H1 (cell line): ENCODE data around the gene CYP46A1. TPM values are rescaled to one million over a fixed set of nuclear protein-coding genes. Genes with fewer than 3 reads are reported as not detected.

ENCODE experiments used
- CTCF ChIA-PET: fragments of 300-600 bp; sonication (Branson Sonifier 250); formaldehyde crosslinking; loops from one replicate; lab custom pipeline; 2021; ENCODE audit not compliant: partially characterized antibody; lab: Charles Lee
- POLR2A ChIA-PET: fragments of 300-600 bp; sonication (Branson Sonifier 250); formaldehyde crosslinking; loops from one replicate; lab custom pipeline; 2021; ENCODE audit warnings: inconsistent platforms; ENCODE audit not compliant: partially characterized antibody; lab: Charles Lee
- DNase-seq, 2 experiments: peaks; one replicate each; pipeline versions ENCODE4 v3.0.0 to v3.0.0-alpha.2; 2010 to 2022; ENCODE audit warnings: low spot score in 2 of 2, low read depth in 1 of 2, mixed read lengths in 1 of 2
- FAIRE-seq: peaks from 2 replicates; lab custom pipeline; 2011; peaks lifted over from hg19 to GRCh38; lab: Jason Lieb, UNC
- H2AFZ ChIP-seq: 2 replicates; pipeline ENCODE4 v1.8.1; 2012; ENCODE audit warnings: low read length, inconsistent platforms
- H2AK5ac ChIP-seq: 2 replicates; pipeline ENCODE4 v1.6.1; 2013; ENCODE audit warnings: low read depth, low read length
- H2BK120ac ChIP-seq: replicated peaks from 2 replicates; pipeline ENCODE3; 2013; ENCODE audit warnings: low read depth, low read length, inconsistent platforms
- H2BK12ac ChIP-seq: 2 replicates; pipeline ENCODE4 v1.6.1; 2013; ENCODE audit warnings: low read depth, low read length
- H2BK15ac ChIP-seq: 2 replicates; pipeline ENCODE4 v1.6.1; 2013; ENCODE audit warnings: low read length
- H2BK20ac ChIP-seq: 2 replicates; pipeline ENCODE4 v1.6.1; 2013; ENCODE audit warnings: low read length
- H2BK5ac ChIP-seq: 2 replicates; pipeline ENCODE4 v1.6.1; 2013; ENCODE audit warnings: low read depth, low read length
- H3K14ac ChIP-seq: 2 replicates; pipeline ENCODE4 v1.6.1; 2013; ENCODE audit warnings: inconsistent platforms; ENCODE audit not compliant: insufficient read length
- H3K18ac ChIP-seq: 2 replicates; pipeline ENCODE4 v1.6.1; 2013; ENCODE audit warnings: low read length; ENCODE audit errors: extremely low read depth
- H3K23ac ChIP-seq: 2 replicates; pipeline ENCODE4 v1.6.1; 2013; ENCODE audit warnings: inconsistent platforms; ENCODE audit not compliant: insufficient read length
- H3K23me2 ChIP-seq: 2 replicates; pipeline ENCODE4 v1.6.1; 2013; ENCODE audit warnings: low read depth, low read length
- H3K27ac ChIP-seq: 2 replicates; pipeline ENCODE4 v1.6.1; 2011; ENCODE audit warnings: low read depth, low read length, inconsistent platforms
- H3K27me3 ChIP-seq, 4 experiments: replicated peaks in 1 of 4; 1 replicate in 1 of 4; 2 replicates in 3 of 4; pipeline versions ENCODE4 v1.6.1 to v1.8.1; 2011 to 2013; ENCODE audit warnings: low read length in 3 of 4, mild to moderate bottlenecking in 3 of 4, inconsistent platforms in 2 of 4, mixed read lengths in 2 of 4, moderate library complexity in 1 of 4; ENCODE audit not compliant: control insufficient read depth in 3 of 4, insufficient read depth in 3 of 4; ENCODE audit errors: extremely low read depth in 1 of 4
- H3K36me3 ChIP-seq, 4 experiments: 2 replicates each; pipeline versions ENCODE4 v1.6.1 to v1.8.1; 2011 to 2013; ENCODE audit warnings: mild to moderate bottlenecking in 4 of 4, low read length in 3 of 4, moderate library complexity in 2 of 4, control low read depth in 1 of 4, inconsistent platforms in 1 of 4; ENCODE audit not compliant: insufficient read depth in 4 of 4, control insufficient read depth in 2 of 4
- H3K4ac ChIP-seq: replicated peaks from 2 replicates; pipeline ENCODE3; 2013; ENCODE audit warnings: low read length, low read depth, mixed read lengths, inconsistent platforms; ENCODE audit not compliant: insufficient read length
- H3K4me1 ChIP-seq, 4 experiments: replicated peaks in 1 of 4; 1 replicate in 1 of 4; 2 replicates in 3 of 4; pipeline versions ENCODE4 v1.6.1 to v1.8.1; 2011 to 2013; ENCODE audit warnings: low read length in 3 of 4, inconsistent platforms in 2 of 4, mixed read lengths in 1 of 4; ENCODE audit not compliant: insufficient read depth in 4 of 4, control insufficient read depth in 3 of 4
- H3K4me2 ChIP-seq, 2 experiments: 2 replicates each; pipeline versions ENCODE4 v1.6.1 to v1.8.1; 2011 to 2013; ENCODE audit warnings: low read depth in 2 of 2, low read length in 2 of 2, control low read depth in 1 of 2, inconsistent platforms in 1 of 2, mild to moderate bottlenecking in 1 of 2; ENCODE audit not compliant: insufficient read depth in 1 of 2
- H3K4me3 ChIP-seq, 4 experiments: fragments of 200-600, 300-600 bp in 1 of 4; sonication (generic), shearing (Covaris generic), sonication (Bioruptor Twin) in 1 of 4; 2 replicates each; pipeline versions ENCODE4 v1.5.1 to v1.8.1; 2011 to 2016; ENCODE audit warnings: low read length in 4 of 4, low read depth in 3 of 4, control low read depth in 2 of 4, inconsistent platforms in 2 of 4, mild to moderate bottlenecking in 2 of 4, mixed read lengths in 1 of 4, moderate library complexity in 1 of 4; ENCODE audit not compliant: insufficient read depth in 2 of 4; ENCODE audit errors: extremely low read depth in 1 of 4
- H3K56ac ChIP-seq: replicated peaks from 2 replicates; pipeline ENCODE3; 2013; ENCODE audit warnings: low read depth, mild to moderate bottlenecking, mixed read lengths, low read length, inconsistent platforms; ENCODE audit not compliant: insufficient read length
- H3K79me1 ChIP-seq: 2 replicates; pipeline ENCODE4 v1.6.1; 2013; ENCODE audit warnings: low read depth, low read length, control low read depth
- H3K79me2 ChIP-seq, 2 experiments: 2 replicates each; pipeline versions ENCODE4 v1.6.1 to v1.8.1; 2012 to 2013; ENCODE audit warnings: low read length in 2 of 2, mild to moderate bottlenecking in 2 of 2, inconsistent platforms in 1 of 2; ENCODE audit not compliant: insufficient read depth in 2 of 2, control insufficient read depth in 1 of 2
- H3K9ac ChIP-seq, 4 experiments: replicated peaks in 1 of 4; 1 replicate in 1 of 4; 2 replicates in 3 of 4; pipeline versions ENCODE4 v1.6.1 to v1.8.1; 2011 to 2013; ENCODE audit warnings: low read depth in 3 of 4, low read length in 3 of 4, control low read depth in 2 of 4, mild to moderate bottlenecking in 2 of 4, moderate library complexity in 2 of 4, inconsistent platforms in 1 of 4; ENCODE audit errors: extremely low read depth in 1 of 4
- H3K9me3 ChIP-seq, 2 experiments: 2 replicates each; pipeline versions ENCODE4 v1.6.1 to v1.8.1; 2012 to 2013; ENCODE audit warnings: mild to moderate bottlenecking in 2 of 2, moderate library complexity in 2 of 2, control low read depth in 1 of 2, inconsistent platforms in 1 of 2, low read depth in 1 of 2, low read length in 1 of 2, mixed read lengths in 1 of 2; ENCODE audit not compliant: insufficient read depth in 2 of 2
- H4K20me1 ChIP-seq, 2 experiments: replicated peaks in 1 of 2; 2 replicates each; pipeline versions ENCODE3 to v1.8.1; 2011 to 2013; ENCODE audit warnings: inconsistent platforms in 2 of 2, low read length in 2 of 2, mild to moderate bottlenecking in 1 of 2; ENCODE audit not compliant: insufficient read depth in 2 of 2, control insufficient read depth in 1 of 2
- H4K5ac ChIP-seq: 2 replicates; pipeline ENCODE4 v1.6.1; 2013; ENCODE audit warnings: low read length, low read depth, mixed read lengths, inconsistent platforms; ENCODE audit not compliant: insufficient read length
- H4K8ac ChIP-seq: 2 replicates; pipeline ENCODE4 v1.8.0; 2013; ENCODE audit warnings: mild to moderate bottlenecking, moderate library complexity, low read length, inconsistent platforms; ENCODE audit not compliant: insufficient read depth; ENCODE audit errors: extremely low read depth
- H4K91ac ChIP-seq: replicated peaks from 2 replicates; pipeline ENCODE3; 2013; ENCODE audit warnings: low read length, mixed read lengths, inconsistent platforms; ENCODE audit not compliant: insufficient read length
- CBX8 ChIP-seq: fragments of 300-800, 300-1000 bp; sonication (generic); IDR thresholded peaks from 2 replicates; pipeline ENCODE4 v1.7.1; 2016; ENCODE audit warnings: low read depth, low read length, borderline replicate concordance
- CREB1 ChIP-seq: IDR thresholded peaks from 2 replicates; pipeline ENCODE4 v1.6.1; 2012; ENCODE audit warnings: inconsistent platforms
- E2F6 ChIP-seq: IDR thresholded peaks from 2 replicates; pipeline ENCODE4 v1.6.1; 2012; ENCODE audit warnings: inconsistent platforms
- GTF2F1 ChIP-seq: IDR thresholded peaks from 2 replicates; pipeline ENCODE4 v1.6.1; 2012; ENCODE audit warnings: low read depth, low read length, improper control_type of control experiment, borderline replicate concordance
- JUN ChIP-seq: IDR thresholded peaks from 2 replicates; pipeline ENCODE4 v1.6.1; 2011; ENCODE audit warnings: low read depth, mild to moderate bottlenecking, improper control_type of control experiment, low read length
- KDM5A ChIP-seq: fragments of 200-600 bp; IDR thresholded peaks from 2 replicates; pipeline ENCODE4 v1.7.1; 2012; ENCODE audit warnings: mild to moderate bottlenecking, low read length, inconsistent platforms, mixed read lengths
- NRF1 ChIP-seq: IDR thresholded peaks from 2 replicates; pipeline ENCODE4 v1.6.1; 2011; ENCODE audit warnings: mild to moderate bottlenecking, low read depth, low read length, improper control_type of control experiment
- POU5F1 ChIP-seq: IDR thresholded peaks from 2 replicates; pipeline ENCODE4 v1.6.1; 2011; ENCODE audit warnings: low read depth, mild to moderate bottlenecking, low read length, moderate library complexity
- RFX5 ChIP-seq: IDR thresholded peaks from 2 replicates; pipeline ENCODE4 v1.6.1; 2011; ENCODE audit warnings: low read depth, low read length, improper control_type of control experiment, borderline replicate concordance
- RXRA ChIP-seq: IDR thresholded peaks from 2 replicates; pipeline ENCODE4 v1.6.1; 2011; ENCODE audit warnings: low read depth, mild to moderate bottlenecking, low read length, moderate library complexity; ENCODE audit not compliant: insufficient read depth
- SIX5 ChIP-seq: IDR thresholded peaks from 2 replicates; pipeline ENCODE4 v1.6.1; 2011; ENCODE audit warnings: mild to moderate bottlenecking, low read depth, low read length
- SP2 ChIP-seq: IDR thresholded peaks from 2 replicates; pipeline ENCODE4 v1.6.1; 2012; ENCODE audit warnings: mild to moderate bottlenecking, low read length, inconsistent platforms
- TBP ChIP-seq: IDR thresholded peaks from 2 replicates; pipeline ENCODE4 v1.6.1; 2011; ENCODE audit warnings: low read depth, low read length, improper control_type of control experiment
- WGBS, 2 experiments: shearing (Covaris generic) in 1 of 2; methylation state at CpG; one replicate each; pipeline versions ENCODE4 v1.1.6 to v1.1.7; 2013 to 2015; ENCODE audit warnings: low lambda C conversion rate in 2 of 2, mixed read lengths in 2 of 2, inconsistent platforms in 1 of 2, low coverage in 1 of 2, missing lambda C conversion rate in 1 of 2; ENCODE audit not compliant: insufficient replicate concordance in 2 of 2, insufficient coverage in 1 of 2, insufficient read length in 1 of 2; ENCODE audit errors: extremely low coverage in 1 of 2, missing lambda C conversion rate in 1 of 2; 5-methylcytosine and 5-hydroxymethylcytosine counted together
- polyA plus RNA-seq, 7 experiments: library from polyadenylated mRNA; depleted of rRNA in 3 of 7; stranded (reverse) in 5 of 7; unstranded in 2 of 7; fragments of >200 nt in 5 of 7; fragments of 200-250 nt in 2 of 7; gene quantifications; 1 replicate in 5 of 7; 2 replicates in 1 of 7; 4 replicates in 1 of 7; pipeline versions ENCODE4 v1.2.1 to v1.2.3, GENCODE V29; 2011 to 2013; ENCODE audit warnings: missing spikeins in 2 of 7, mixed read lengths in 2 of 7
- total RNA-seq: library from RNA; stranded (reverse); fragmentation: NEBNext Ultra II Directional; extraction: Animal tissue kit (Norgen Biotek cat#: 25700); gene quantifications from 2 replicates; pipeline ENCODE4 v1.2.1, GENCODE V29; 2021

Gene CYP46A1
- total and polyA plus RNA-seq, 2 of the 8 experiments (the other 6 are each of a cell fraction or from before 2014, with no cell fraction given) = 0.41 to 1.3 TPM

GRCh38 chr14:99700379-99700778, 16.3 kb downstream of the CYP46A1 start:
- no peak overlapping the region for H3K27ac ChIP-seq
- no peaks in the 10 kb centered on the region for H3K36me3 ChIP-seq
- peaks cover 12 to 14% of the 10 kb centered on the region in 2 experiments; a peak in 3 of 4 replicates for H3K9me3 ChIP-seq
- no peak overlapping the region for H3K18ac ChIP-seq
- no peak overlapping the region for H4K8ac ChIP-seq
- no peak overlapping the region for H3K56ac ChIP-seq
- no peak overlapping the region for H3K4me3 ChIP-seq
- H3K23ac ChIP-seq = no peak overlapping the region
- H2BK12ac ChIP-seq = no peak overlapping the region
- no peak overlapping the region for H3K14ac ChIP-seq
- H4K20me1 ChIP-seq = no peaks in the 10 kb centered on the region
- no peak overlapping the region for H3K9ac ChIP-seq
- no peak overlapping the region for H4K5ac ChIP-seq
- POLR2A ChIA-PET = no interaction called here
- no peaks in the 10 kb centered on the region for H3K23me2 ChIP-seq
- CTCF ChIA-PET = interaction anchor here (0.7 to 1.6 kb wide), 7 partner anchors 13 to 325 kb away, joined by 3 to 4 read pairs (median 3); no protein-coding TSS in a partner anchor
- H3K79me2 ChIP-seq = no peaks in the 10 kb centered on the region
- no peak overlapping the region for H4K91ac ChIP-seq
- no peak overlapping the region for H2BK15ac ChIP-seq
- TF ChIP-seq NRF1 (no peak), E2F6 (no peak), KDM5A (no peak), SP2 (no peak), CBX8 (no peak), TBP (no peak), POU5F1 (no peak), GTF2F1 (no peak), SIX5 (no peak), JUN (no peak), CREB1 (no peak), RXRA (no peak), RFX5 (no peak)
- TF ChIP-seq, all 59 proteins: peak for 0
- no peak overlapping the region for H3K4me2 ChIP-seq
- no peak overlapping the region for H2AK5ac ChIP-seq
- no peak overlapping the region for H2BK120ac ChIP-seq
- H2BK5ac ChIP-seq = no peak overlapping the region
- no peak overlapping the region for H2BK20ac ChIP-seq
- DNase-seq = no peak
- H3K4ac ChIP-seq = no peak overlapping the region
- no peaks in the 10 kb centered on the region for H3K79me1 ChIP-seq
- no peak for FAIRE-seq
- no peaks in the 10 kb centered on the region for H3K27me3 ChIP-seq
- no peak overlapping the region for H2AFZ ChIP-seq
- 94% methylated on average over 6 of the region's 6 CpGs; no CpG with 5 or more reads in 1 of the 2 experiments for WGBS, 2 experiments
- H3K4me1 ChIP-seq = no peaks in the 10 kb centered on the region
